ENCODE measurements around the gene REPS1.
"Not testable (repeated sequence)": the region's sequence is repeated elsewhere in the genome, so short reads cannot be mapped to it uniquely, and the experiment has no call there.

REPS1 gene, protein sequence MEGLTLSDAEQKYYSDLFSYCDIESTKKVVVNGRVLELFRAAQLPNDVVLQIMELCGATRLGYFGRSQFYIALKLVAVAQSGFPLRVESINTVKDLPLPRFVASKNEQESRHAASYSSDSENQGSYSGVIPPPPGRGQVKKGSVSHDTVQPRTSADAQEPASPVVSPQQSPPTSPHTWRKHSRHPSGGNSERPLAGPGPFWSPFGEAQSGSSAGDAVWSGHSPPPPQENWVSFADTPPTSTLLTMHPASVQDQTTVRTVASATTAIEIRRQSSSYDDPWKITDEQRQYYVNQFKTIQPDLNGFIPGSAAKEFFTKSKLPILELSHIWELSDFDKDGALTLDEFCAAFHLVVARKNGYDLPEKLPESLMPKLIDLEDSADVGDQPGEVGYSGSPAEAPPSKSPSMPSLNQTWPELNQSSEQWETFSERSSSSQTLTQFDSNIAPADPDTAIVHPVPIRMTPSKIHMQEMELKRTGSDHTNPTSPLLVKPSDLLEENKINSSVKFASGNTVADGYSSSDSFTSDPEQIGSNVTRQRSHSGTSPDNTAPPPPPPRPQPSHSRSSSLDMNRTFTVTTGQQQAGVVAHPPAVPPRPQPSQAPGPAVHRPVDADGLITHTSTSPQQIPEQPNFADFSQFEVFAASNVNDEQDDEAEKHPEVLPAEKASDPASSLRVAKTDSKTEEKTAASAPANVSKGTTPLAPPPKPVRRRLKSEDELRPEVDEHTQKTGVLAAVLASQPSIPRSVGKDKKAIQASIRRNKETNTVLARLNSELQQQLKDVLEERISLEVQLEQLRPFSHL

GRCh38 chr6:138987643-138988468 lies at the start of gene REPS1:
Gene REPS1 (minus strand): TSS chr6:138988253. CDS start chr6:138987682, 571 bp downstream.
- DNase-seq (ENCODE audit: low read depth): peak; percentile 88

GRCh38 chr6:139037490-139037889 lies 49.4 kb upstream of the REPS1 start:
- no peak for DNase-seq (ENCODE audit: low read depth)

DNA sequence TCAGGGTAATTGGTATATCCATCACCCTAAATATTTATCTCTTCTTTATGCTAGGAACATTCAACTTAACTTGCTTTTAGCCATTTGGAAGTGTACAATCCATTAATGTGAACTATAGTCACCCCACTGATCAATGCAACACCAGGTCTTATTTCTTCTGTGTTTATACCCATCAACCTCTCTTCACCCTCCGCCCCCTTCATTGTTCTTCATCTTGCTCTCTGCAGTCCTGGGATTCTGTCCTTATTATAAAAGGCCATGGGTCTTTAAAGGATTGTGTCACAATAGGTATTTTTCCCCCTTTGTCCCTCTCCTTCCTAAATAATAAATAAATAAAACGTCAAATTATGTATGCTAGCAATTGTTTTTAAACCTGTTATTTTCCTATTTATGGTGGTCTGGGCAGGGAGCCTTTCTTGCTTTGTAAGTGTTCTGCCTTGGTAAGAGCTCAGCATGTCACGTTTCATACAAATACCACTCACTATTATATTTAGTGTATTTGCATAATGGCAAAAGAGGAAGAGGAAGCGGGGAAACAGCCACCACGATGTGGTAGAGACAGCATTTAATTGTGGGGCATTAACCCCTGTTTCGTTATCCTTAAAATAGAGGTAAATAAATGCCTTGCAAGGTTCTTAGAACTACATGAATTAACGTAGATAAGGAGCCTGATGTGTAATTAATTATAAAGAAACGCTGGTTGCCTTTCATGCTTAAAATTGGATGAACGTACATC lies 42.3 kb upstream of the REPS1 start:
- no peak for DNase-seq (ENCODE audit: low read depth)

GRCh38 chr6:139029470-139030227 lies 41.6 kb upstream of the REPS1 start:
- no peak for DNase-seq (ENCODE audit: low read depth)

DNA sequence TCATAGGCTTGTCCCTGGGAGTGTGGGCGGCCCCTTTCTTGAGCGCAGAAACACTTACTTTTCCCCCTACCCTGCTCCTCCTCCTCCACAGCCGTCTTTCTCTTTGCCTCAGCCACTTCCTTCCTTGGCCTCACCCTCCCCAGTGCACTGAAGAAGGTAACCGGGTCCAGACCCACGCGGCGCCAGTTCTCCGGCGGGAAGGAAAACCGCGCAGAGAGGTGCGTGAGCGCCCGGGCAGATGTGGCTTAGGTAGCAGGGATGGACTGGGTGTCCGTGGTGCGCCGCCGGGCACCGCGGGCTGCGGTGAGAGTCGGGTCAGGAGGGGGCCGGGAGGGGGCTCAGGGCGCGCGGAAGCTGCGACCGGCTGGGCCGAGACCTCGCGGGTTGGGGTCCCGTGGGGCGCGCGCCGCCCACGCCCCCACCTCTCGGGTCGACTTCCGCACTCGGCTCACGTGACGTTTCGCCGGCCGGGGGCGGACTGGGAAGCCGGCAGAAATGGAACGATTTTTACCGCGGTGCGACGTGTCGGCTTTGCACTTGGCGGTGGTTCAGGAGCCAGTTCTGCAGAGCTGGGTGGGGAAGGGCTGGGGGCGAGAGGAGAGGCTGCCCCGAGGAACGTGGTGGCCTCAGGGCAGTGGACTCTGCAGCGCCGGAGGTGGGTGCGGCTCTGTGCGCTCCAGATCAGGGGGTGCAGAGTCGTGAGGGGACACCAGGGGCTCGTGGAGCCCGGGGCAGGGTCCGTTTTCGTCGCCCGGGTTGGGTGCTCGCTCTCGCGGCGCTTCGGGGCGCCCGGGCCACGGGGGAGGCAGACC lies 40.8 kb upstream of the REPS1 start, which contains the start of gene ABRACL:
ABRACL (plus strand) TSS at position 88 of the 812 bp plus-strand sequence. CDS start 5,416 bp downstream, outside the sequence.
- DNase-seq (ENCODE audit: low read depth): peak; percentile 58

DNA sequence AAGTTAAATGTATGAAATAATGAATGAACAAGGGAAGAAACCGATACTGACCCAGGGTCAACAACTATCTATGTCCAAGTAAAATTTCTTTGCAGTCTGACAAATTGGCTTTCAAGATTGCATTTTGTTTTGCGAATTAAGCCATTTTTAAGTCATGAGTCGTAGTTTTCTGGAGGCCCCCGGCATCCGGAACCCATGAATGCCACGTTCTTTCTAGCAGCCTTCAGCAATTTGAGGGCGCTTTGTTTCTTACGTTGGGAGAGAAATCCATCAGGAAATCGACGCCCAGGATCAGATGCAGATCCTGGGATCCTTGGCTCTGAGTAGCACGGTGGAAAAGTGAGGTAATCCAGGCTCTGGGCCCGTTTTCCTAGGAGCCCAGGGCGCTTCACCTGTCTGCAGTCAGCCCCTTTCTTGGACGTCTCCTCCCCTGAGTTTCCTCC lies 40.2 kb upstream of the REPS1 start:
- DNase-seq (ENCODE audit: low read depth): no peak

DNA sequence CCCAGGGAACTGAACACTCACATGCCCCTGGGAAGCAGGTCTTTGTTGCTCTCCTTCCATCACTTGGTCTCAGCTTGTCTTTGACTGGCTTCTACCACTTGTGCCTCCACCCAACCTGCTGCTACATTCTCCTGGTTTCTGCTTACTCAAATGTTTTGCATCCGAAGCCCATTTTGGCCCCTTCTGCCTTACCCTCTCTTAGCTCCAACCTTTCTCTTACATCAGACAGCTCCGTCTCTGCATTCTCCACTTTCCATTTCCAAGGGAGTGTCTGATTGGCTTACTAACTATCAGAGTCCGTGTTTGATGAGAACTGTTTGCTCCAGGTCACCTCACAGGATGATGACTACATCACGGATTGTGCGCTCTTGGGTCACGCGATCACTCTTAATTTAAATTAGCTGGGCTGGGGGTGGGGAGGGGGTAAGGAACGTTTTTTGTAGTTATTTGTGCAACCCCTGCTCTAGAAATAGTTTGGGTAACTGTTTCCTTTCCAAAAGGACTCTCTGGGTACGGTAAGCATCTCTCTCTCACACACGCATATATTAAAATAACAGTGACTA lies 39.6 kb upstream of the REPS1 start:
- no peak for DNase-seq (ENCODE audit: low read depth)

DNA sequence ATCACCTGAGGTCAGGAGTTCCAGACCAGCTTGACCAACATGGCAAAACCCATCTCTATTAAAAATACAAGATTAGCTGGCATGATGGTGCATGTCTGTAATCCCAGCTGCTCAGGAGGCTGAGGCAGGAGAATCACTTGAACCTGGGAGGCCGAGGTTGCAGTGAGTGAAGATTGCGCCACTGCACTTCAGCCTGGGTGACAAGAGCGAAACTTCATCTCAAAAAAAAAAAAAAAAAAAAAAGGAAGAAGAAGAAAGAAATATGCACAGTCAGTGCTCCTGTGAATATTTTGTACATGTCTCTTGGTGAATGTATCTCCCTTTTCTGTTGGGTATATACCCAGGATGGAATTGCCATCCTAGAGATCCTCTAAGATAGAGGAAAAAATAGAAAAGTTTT lies 37.4 kb upstream of the REPS1 start:
- DNase-seq (ENCODE audit: low read depth): not testable (repeated sequence)

DNA sequence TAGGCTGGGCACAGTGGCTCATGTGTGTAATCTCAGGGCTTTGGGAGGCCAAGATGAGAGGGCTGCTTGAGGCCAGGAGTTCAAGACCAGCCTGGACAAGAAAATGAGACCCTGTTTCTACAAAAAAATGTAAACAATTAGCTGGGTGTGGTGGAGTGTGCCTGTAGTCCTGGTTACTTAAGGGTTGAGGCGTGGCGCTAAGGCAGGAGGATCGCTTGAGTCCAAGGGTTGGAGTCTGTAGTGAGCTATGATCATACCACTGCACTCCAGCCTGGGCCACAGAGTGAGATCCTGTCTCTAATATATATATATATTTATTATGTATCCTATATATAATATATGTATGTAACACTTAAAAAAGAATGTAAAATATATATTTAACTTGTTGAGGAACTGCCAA lies 32.6 kb upstream of the REPS1 start:
- DNase-seq (ENCODE audit: low read depth): no peak

DNA sequence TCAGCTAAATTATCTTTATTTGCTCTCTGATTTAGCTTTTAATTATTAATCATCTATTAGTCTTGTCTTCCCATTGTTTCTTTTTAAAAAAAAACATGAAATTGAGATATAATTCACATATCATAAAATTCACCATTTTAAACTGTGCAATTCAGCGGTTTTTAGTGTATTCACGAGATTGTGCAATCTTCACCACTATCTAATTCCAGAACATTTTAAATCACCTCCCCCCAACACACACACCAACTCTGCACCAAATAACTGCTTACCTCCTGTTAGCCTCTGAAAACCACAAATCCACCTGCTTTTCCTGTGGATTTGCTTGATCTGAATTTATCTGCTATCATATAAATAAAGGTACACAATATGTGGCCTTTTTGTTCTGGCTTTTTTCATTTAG lies 31.7 kb upstream of the REPS1 start:
- DNase-seq (ENCODE audit: low read depth): no peak

GRCh38 chr6:139017227-139017626 lies 29.2 kb upstream of the REPS1 start:
- DNase-seq (ENCODE audit: low read depth): no peak

DNA sequence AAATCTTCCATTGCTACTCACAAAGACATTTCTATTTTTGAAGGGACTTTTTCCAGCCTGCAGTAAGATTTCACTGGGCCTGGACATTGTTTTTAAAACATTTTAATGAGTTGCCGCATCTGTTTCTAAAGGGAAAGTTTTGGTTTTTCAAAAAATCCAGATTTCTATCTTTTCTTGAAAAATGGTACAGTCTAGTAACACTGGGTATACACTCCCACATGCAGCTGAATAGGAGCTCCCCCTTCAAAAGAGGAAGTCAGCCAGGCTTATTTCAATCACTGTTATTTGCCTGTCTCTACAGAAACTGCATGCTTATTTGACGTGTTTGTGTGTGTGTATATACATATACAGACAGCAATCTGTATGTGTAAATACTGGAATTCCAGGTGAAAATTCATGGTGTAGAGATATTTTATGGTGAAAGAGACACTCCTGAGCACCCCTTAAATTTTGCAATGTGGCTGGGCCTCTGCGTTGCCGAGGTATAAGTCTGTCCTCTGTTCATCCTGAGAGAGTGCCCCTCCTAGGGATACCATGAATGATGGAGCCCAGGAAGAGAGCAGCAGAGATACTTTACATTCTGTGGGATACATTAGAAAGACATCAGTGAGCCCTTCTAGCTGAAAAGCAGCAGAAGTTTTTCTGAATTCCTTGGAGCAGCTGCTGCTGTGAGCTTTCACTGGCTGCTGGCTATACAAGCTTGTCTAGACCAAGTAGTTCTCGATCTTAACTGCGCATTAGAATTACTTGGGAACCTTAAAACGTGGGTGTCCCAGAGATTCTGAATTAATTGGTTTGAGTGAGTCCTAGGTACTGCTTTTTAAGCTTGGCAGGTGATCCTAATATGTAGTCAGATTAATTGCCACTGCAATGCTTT lies 28.5 kb upstream of the REPS1 start:
- no peak for DNase-seq (ENCODE audit: low read depth)

GRCh38 chr6:139014945-139015344 lies 26.9 kb upstream of the REPS1 start:
- DNase-seq (ENCODE audit: low read depth): no peak

DNA sequence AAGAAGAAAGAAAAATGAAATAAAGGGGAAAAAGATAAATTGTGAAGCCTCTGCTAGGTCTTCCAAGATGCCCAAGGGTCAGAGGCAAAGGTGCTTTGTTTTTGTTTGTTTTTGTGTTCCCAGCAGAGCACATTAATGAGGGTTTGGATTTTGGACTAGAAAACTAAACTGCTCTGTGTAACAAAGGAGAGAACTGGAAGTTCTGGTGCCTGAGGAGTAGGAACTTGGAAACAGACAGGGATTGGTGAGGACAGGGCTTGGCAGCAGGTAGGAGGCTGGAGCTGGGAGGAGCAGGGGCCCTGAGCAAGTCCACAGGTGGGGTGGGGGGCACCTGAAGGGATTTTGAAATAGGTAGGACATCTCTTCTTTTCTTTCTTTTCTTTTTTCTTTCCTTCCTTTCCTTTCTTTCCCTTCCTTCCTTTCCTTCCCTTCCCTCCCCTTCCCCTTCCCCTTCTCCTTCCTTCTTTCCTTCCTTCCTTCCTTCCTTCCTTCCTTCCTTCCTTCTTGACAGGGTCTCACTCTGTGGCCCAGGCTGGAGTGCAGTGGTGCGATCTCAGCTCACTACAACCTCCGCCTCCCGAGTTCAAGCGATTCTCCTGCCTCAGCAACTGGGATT lies 25.2 kb upstream of the REPS1 start:
- DNase-seq (ENCODE audit: low read depth): no peak

DNA sequence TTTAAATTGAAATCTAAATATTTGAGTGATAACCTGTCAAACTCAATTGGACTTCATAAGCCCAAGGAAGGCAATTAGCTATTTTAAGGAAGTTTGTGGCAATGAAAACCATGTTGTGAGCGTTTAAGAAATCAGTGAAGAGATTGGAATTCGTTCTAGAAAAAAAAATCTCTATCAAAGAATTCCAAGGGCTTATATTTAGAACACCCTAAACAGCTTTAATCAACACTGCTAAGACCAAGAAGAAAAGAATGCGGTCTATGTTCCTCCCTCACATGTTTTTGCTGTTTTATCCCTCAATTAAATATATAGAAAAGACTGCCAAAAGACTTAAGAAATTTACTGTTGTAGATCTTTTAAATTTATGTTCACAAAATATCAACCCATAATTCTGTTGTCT lies 23.9 kb upstream of the REPS1 start:
- no peak for DNase-seq (ENCODE audit: low read depth)

GRCh38 chr6:139010674-139011073 lies 22.6 kb upstream of the REPS1 start:
- DNase-seq (ENCODE audit: low read depth): no peak

- DNase-seq (ENCODE audit: low read depth): no peak
Measured at GRCh38 chr6:139008117-139008516, 20.1 kb upstream of the REPS1 start.

DNA sequence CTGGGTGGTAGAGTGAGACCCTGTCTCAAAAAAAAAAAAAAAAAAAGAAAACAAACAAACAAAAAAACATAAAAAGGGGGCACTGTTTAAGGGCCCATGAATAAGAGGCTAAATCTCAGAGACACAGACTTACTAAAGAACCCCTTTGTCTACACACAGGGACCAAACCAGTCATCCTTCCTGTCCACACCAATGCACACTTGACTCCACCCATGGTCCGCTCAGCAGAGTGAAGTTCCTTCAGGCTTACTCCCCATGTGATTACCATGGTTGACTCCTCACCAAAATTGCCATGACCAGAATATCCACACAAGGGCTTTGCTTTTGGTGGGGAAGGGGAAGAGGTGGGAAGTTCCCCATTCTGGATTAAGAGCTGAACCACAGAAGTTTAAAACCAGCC lies 19.4 kb upstream of the REPS1 start:
- DNase-seq (ENCODE audit: low read depth): no peak

All from activated T-helper 1 cell treated with Interleukin-2 at 50 U/mL for 16 hours (primary cell).